Keratinocyte (primary cell): Measurements from ENCODE around the gene AMZ1. TPM values are rescaled to one million over a fixed set of nuclear protein-coding genes. Genes with fewer than 3 reads are reported as not detected.
"Not testable (repeated sequence)": the region's sequence is repeated elsewhere in the genome, so short reads cannot be mapped to it uniquely, and the experiment has no call there.

Experiments used
- DNase-seq: peaks from one replicate; pipeline ENCODE4 v3.0.0-alpha.2; 2011; ENCODE audit warnings: low read depth, missing footprints, low spot score
- FAIRE-seq: peaks from 2 replicates; lab custom pipeline; 2011; peaks lifted over from hg19 to GRCh38; lab: Jason Lieb, UNC
- H2AFZ ChIP-seq: 2 replicates; pipeline ENCODE4 v1.6.0; 2012; ENCODE audit warnings: low read length, control low read depth, inconsistent platforms; ENCODE audit not compliant: control insufficient read depth
- H3K27ac ChIP-seq: 2 replicates; pipeline ENCODE4 v1.5.1; 2011; ENCODE audit warnings: low read length; ENCODE audit not compliant: control insufficient read depth, insufficient read depth
- H3K27me3 ChIP-seq: 3 replicates; pipeline ENCODE4 v1.6.0; 2011; ENCODE audit warnings: low read length; ENCODE audit not compliant: control insufficient read depth, insufficient read depth; ENCODE audit errors: extremely low read depth
- H3K36me3 ChIP-seq, 2 experiments: 2 replicates in 1 of 2; 3 replicates in 1 of 2; pipeline ENCODE4 v1.5.1; 2011; ENCODE audit warnings: low read length in 2 of 2, mild to moderate bottlenecking in 1 of 2; ENCODE audit not compliant: control insufficient read depth in 2 of 2, insufficient read depth in 2 of 2; ENCODE audit errors: extremely low read depth in 1 of 2
- H3K4me1 ChIP-seq: 3 replicates; pipeline ENCODE4 v1.5.1; 2011; ENCODE audit warnings: low read length; ENCODE audit not compliant: control insufficient read depth, insufficient read depth; ENCODE audit errors: extremely low read depth
- H3K4me2 ChIP-seq: 3 replicates; pipeline ENCODE4 v1.6.0; 2011; ENCODE audit warnings: low read depth, low read length; ENCODE audit not compliant: control insufficient read depth, insufficient read depth; ENCODE audit errors: extremely low read depth
- H3K4me3 ChIP-seq, 3 experiments: fragments of 200-600 bp in 1 of 3; sonication (generic) in 1 of 3; 2 replicates in 2 of 3; 3 replicates in 1 of 3; pipeline ENCODE4 v1.5.1; 2011 to 2016; ENCODE audit warnings: low read length in 3 of 3, mild to moderate bottlenecking in 3 of 3, control low read depth in 2 of 3, inconsistent platforms in 1 of 3, low read depth in 1 of 3, mixed read lengths in 1 of 3, mixed run types in 1 of 3, moderate library complexity in 1 of 3; ENCODE audit not compliant: control insufficient read depth in 2 of 3, insufficient read depth in 2 of 3; ENCODE audit errors: extremely low read depth in 1 of 3
- H3K79me2 ChIP-seq: 2 replicates; pipeline ENCODE4 v1.6.0; 2012; ENCODE audit warnings: low read length; ENCODE audit not compliant: control insufficient read depth, insufficient read depth
- H3K9ac ChIP-seq: 3 replicates; pipeline ENCODE4 v1.6.0; 2011; ENCODE audit warnings: low read length; ENCODE audit not compliant: control insufficient read depth, insufficient read depth; ENCODE audit errors: extremely low read depth
- H3K9me1 ChIP-seq: 3 replicates; pipeline ENCODE4 v1.6.0; 2011; ENCODE audit warnings: low read length; ENCODE audit not compliant: control insufficient read depth, insufficient read depth; ENCODE audit errors: extremely low read depth
- H3K9me3 ChIP-seq: 2 replicates; pipeline ENCODE4 v1.5.1; 2012; ENCODE audit warnings: low read depth, low read length; ENCODE audit not compliant: control insufficient read depth
- H4K20me1 ChIP-seq: 3 replicates; pipeline ENCODE4 v1.6.0; 2011; ENCODE audit warnings: low read length; ENCODE audit not compliant: control insufficient read depth, insufficient read depth; ENCODE audit errors: extremely low read depth
- CTCF ChIP-seq, 3 experiments: IDR thresholded peaks in 1 of 3; conservative IDR thresholded peaks in 1 of 3; optimal IDR thresholded peaks in 1 of 3; 2 replicates in 2 of 3; 3 replicates in 1 of 3; pipeline versions ENCODE3 to v1.5.1; 2011; ENCODE audit warnings: low read length in 3 of 3, mild to moderate bottlenecking in 3 of 3, moderate library complexity in 2 of 3, control low read depth in 1 of 3, inconsistent platforms in 1 of 3; ENCODE audit not compliant: insufficient read depth in 2 of 3; ENCODE audit errors: extremely low read depth in 1 of 3
- EZH2 ChIP-seq: IDR thresholded peaks from one replicate; pipeline ENCODE4 v1.6.1; 2012; ENCODE audit warnings: inconsistent platforms, mild to moderate bottlenecking, low read length, moderate library complexity
- dilution Hi-C: fragments of 300-500 bp; cut with MboI; formaldehyde crosslinking; loops from one replicate; pipeline ENCODE4 v1.7.0; 2020; ENCODE audit warnings: low sequenced_read_pairs; ENCODE audit not compliant: extremely low pct_ligation_motif_present
- polyA plus RNA-seq, 5 experiments: library from polyadenylated mRNA; depleted of rRNA in 3 of 5; stranded (reverse) in 3 of 5; stranded (forward) in 1 of 5; unstranded in 1 of 5; fragments of >200 nt; gene quantifications; 1 replicate in 1 of 5; 2 replicates in 3 of 5; 3 replicates in 1 of 5; pipeline versions ENCODE4 v1.2.1 to v1.2.3, GENCODE V29; 2011 to 2012; ENCODE audit warnings: missing spikeins in 2 of 5, low read depth in 1 of 5, low replicate concordance in 1 of 5

Gene AMZ1
- polyA plus RNA-seq, 1 donor (not counting 4 experiments of a cell fraction or from before 2014, with no cell fraction given) = 0.04 TPM

- FAIRE-seq (no peak), DNase-seq (no peak)
- H3K9me3 ChIP-seq = no peaks in the 10 kb centered on the region
- H4K20me1 ChIP-seq = no peaks in the 10 kb centered on the region
- no peaks in the 10 kb centered on the region for H3K79me2 ChIP-seq
- H3K4me3 ChIP-seq = no peak overlapping the region
- peaks cover 37% of the 10 kb centered on the region for H3K27me3 ChIP-seq
- TF ChIP-seq EZH2 (no peak), CTCF (optimal IDR thresholded peaks at IDR 0.05 in 1 of 3, IDR thresholded peaks at IDR 0.05 in 1 of 3, conservative IDR thresholded peaks at IDR 0.05 in 1 of 3; ENCODE audit: extremely low read depth in 1 of 3, insufficient read depth in 2 of 3, low read length in 3 of 3) (no peak)
- dilution Hi-C loops = no loop called here
- peaks cover 9% of the 10 kb centered on the region for H3K4me1 ChIP-seq
- H2AFZ ChIP-seq = no peak overlapping the region
- H3K27ac ChIP-seq = no peak overlapping the region
- H3K9ac ChIP-seq = no peak overlapping the region
- H3K9me1 ChIP-seq = no peaks in the 10 kb centered on the region
- H3K36me3 ChIP-seq = no peaks in the 10 kb centered on the region
- no peak overlapping the region for H3K4me2 ChIP-seq
Observed at GRCh38 chr7:2691011-2691707, 3.2 kb downstream of the AMZ1 start.

DNA sequence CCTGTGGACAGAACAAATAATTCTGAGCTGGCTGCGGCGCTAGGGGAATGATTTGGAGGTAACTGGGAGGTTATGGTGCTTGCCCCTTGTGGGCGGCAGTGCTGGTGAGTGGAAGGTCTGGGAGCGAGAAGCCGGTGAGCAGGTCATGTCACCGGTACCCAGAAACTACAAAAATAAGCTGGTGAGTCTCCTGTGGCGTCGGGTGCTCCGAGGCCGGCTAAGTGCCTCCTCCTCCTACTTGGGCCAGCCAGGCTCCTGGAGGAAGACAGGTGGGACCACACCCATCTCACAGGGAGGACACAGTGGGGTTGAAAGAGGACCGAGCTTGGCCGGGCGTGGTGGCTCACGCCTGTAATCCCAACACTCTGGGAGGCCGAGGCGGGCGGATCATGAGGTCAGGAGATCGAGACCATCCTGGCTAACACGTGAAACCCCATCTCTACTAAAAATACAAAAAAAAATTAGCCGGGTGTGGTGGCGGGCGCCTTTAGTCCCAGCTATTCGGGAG lies 4.0 kb downstream of the AMZ1 start:
- DNase-seq, H3K4me2 ChIP-seq, H2AFZ ChIP-seq, H3K9me3 ChIP-seq, dilution Hi-C loops, H4K20me1 ChIP-seq, H3K4me3 ChIP-seq, H3K27ac ChIP-seq, H3K79me2 ChIP-seq, FAIRE-seq, H3K9ac ChIP-seq, H3K4me1 ChIP-seq, H3K36me3 ChIP-seq, H3K9me1 ChIP-seq: not testable (repeated sequence)
- peaks cover 34% of the 10 kb centered on the region for H3K27me3 ChIP-seq

DNA sequence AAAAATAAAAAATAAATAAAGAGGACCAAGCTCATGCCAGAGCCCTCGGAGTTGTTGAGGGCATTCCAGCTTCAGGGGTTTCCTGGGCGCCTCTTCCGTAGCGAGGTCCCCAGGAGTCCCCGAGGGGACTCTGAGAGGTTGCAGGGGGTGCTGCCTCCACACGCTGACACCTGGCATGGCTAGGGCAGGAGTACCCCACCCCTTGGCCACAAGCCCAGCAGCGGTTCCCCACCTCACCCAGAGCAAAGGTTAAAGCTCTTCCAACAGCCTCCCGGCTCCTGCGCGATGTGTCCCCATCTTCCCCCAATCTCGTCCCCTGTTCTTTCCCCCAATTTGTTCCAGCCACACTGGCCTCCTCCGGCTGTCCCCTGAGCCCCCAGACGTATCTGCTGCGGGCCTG lies 4.5 kb downstream of the AMZ1 start:
- H4K20me1 ChIP-seq = no peaks in the 10 kb centered on the region
- H3K4me3 ChIP-seq = no peak overlapping the region
- no peak overlapping the region for H3K9ac ChIP-seq
- no peak overlapping the region for H3K27ac ChIP-seq
- DNase-seq (no peak), FAIRE-seq (no peak)
- no peaks in the 10 kb centered on the region for H3K79me2 ChIP-seq
- H3K9me3 ChIP-seq = no peaks in the 10 kb centered on the region
- H3K4me1 ChIP-seq = peaks cover 6% of the 10 kb centered on the region
- dilution Hi-C loops = no loop called here
- H3K27me3 ChIP-seq = peaks cover 29% of the 10 kb centered on the region
- no peak overlapping the region for H3K4me2 ChIP-seq
- no peak for TF ChIP-seq CTCF (optimal IDR thresholded peaks at IDR 0.05 in 1 of 3, IDR thresholded peaks at IDR 0.05 in 1 of 3, conservative IDR thresholded peaks at IDR 0.05 in 1 of 3; ENCODE audit: extremely low read depth in 1 of 3, insufficient read depth in 2 of 3, low read length in 3 of 3)
- no peak for TF ChIP-seq EZH2
- H3K36me3 ChIP-seq = no peaks in the 10 kb centered on the region
- no peak overlapping the region for H2AFZ ChIP-seq
- H3K9me1 ChIP-seq = no peaks in the 10 kb centered on the region
